TTC549 (cell line): Measurements from ENCODE around the gene S100A7A.
"Not testable (repeated sequence)": the region's sequence is repeated elsewhere in the genome, so short reads cannot be mapped to it uniquely, and the experiment has no call there.

Source experiments
- FAIRE-seq: peaks from 2 replicates; lab custom pipeline; 2012; peaks lifted over from hg19 to GRCh38; lab: Jason Lieb, UNC

The S100A7A gene

GRCh38 chr1:153395776-153396175 lies 20.5 kb upstream of the S100A7A start:
- no peak for FAIRE-seq

GRCh38 chr1:153396461-153396860 lies 19.9 kb upstream of the S100A7A start:
- FAIRE-seq: no peak

DNA sequence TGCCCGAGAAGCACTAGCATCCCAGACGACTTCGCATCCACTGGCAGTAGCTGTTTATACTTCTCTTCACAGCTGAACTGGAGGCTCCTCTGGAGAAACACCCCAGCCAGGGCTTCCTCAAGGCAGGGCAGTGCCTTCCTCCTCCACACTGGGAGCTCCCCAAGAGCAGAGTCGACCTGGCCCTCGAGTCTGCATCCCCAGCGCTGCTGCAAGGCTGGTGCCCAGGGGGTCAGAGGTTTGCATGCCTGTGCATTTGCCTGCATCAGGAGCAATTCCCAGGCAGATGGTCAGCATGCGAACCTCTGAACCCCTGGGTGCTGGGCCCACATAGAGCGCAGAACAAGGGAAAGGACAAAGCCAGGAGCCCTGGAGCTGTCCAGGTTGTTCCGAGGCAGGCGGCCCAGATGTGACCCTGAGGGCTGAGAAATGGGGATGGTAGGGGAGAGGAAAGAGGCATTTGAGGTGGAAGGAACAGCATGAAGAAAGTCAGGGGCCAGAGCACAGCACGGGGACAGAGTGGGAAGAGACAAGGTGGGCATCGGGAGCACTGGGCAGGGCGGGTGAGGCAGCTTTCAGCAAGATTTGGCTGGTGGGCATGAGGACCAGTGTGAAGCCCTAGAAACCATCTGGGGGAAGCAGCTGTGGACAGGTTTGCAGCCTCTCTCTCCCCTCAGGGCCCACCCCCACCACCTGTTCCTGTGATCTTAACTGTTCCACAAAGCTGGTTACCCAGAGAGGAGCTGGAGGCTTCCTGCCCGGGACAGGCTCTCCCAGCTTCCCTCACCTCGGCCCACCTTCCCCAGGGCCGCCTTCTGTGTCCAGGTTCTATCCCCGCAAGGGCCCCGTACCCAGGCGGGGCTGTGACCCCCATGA lies 19.0 kb upstream of the S100A7A start:
- no peak for FAIRE-seq

DNA sequence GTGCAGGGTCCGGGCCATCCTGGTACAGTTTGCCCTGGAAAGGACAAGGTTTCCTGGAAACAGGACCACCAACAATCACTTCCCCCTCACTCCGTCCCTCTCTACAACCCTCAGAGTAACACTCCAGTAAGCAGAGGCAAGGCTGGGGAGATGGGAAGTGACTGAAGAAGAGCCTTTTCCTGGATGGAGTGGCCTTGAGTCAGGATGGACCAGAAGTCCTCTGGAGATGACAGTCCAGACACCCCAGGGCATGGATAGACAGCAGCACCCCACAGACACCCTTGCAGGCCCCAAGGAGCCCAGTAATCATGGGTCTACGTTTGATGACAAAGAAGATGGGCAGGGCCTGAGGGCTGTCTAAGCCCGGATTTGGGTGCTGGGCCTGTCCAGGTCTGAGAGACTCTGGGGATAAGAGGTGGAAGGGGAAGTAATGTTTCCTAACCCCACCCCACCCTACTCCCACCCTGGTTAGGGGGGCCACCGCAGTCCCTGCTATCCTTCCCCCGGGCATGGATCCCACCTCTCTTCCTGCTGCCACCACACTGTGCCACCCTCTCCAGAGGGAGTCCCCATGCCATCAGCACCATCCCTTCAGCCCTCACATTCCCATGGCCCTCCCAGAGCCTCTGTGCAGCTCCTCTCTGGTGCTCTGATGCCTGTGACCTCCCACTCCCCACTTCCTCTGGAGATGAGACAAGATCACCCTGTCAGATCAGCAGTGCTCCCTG lies 18.2 kb upstream of the S100A7A start:
- no peak for FAIRE-seq

DNA sequence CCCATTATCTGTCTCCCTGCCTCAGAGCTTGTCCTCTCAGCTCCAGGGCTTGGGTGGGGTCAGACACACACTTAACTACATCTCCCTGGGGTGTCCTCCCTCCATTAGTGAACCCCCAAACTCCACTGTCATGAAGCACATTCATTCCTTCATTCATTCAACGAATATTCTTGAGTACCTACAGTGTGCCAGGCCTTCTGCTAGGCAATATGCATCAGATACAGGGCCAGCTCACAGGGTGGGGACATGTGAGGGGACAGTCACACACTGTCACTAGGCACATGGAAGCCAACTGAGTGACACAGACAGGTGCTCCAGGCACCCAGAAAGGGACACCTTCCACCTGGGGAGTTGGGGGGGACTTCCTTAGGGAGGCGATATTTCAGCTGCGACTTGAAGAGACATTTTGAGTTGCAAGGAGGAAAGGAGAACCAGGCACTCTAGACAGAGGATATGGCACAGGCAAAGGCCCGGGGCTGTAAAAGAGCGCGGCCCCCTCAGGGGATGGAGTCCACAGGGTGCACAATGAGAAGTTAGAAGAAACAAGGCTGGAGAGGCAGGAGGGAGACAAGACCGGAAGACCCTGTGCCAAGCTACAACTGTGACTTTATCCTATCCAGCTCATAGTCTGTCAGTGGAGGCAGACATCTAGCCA lies 16.8 kb upstream of the S100A7A start:
- FAIRE-seq: no peak

DNA sequence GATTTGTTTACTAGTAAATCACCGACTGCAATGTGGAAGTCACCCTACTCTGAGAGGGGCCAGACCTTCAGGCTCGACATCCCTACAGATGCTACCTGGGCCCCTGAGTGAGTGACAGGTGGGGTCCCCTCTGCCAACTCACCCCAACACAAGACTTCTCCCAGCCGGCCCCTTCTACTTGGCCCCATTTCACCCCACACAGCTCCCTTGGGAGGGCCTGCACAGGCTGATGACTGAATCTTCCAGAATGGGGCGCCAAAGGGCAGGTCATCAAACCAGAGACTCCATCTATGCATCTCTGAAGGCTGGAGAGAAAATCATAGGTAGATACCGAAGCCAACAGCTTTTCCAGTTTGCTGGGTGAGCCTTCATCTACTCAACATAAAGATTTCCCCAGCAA lies 16.1 kb upstream of the S100A7A start:
- FAIRE-seq: no peak

GRCh38 chr1:153401461-153401860 lies 14.9 kb upstream of the S100A7A start:
- no peak for FAIRE-seq

- no peak for FAIRE-seq
Observed at GRCh38 chr1:153402226-153402625, 14.1 kb upstream of the S100A7A start.

GRCh38 chr1:153403421-153404085 lies 12.8 kb upstream of the S100A7A start:
- FAIRE-seq: no peak

GRCh38 chr1:153404086-153404635 lies 12.2 kb upstream of the S100A7A start:
- FAIRE-seq: no peak

DNA sequence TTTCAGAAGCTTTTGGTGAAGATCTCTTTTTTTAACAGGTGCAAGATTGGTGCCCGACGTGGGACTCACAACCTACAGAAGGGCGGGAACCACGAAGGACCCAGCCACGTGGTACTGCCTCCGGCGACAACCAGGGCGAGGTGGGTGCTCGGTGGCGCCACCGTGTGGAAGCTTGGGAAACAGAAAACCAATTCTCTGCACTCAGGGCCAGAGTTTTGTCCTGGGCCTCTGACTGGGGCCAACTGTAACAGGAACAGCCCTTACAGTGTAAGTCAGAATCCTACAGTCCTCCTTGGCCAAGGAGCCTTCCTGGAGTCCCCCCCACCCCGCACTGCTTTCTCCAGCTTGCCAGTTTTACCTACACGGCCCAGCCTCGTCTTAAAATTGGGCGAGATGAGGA lies 11.6 kb upstream of the S100A7A start:
- FAIRE-seq: no peak

DNA sequence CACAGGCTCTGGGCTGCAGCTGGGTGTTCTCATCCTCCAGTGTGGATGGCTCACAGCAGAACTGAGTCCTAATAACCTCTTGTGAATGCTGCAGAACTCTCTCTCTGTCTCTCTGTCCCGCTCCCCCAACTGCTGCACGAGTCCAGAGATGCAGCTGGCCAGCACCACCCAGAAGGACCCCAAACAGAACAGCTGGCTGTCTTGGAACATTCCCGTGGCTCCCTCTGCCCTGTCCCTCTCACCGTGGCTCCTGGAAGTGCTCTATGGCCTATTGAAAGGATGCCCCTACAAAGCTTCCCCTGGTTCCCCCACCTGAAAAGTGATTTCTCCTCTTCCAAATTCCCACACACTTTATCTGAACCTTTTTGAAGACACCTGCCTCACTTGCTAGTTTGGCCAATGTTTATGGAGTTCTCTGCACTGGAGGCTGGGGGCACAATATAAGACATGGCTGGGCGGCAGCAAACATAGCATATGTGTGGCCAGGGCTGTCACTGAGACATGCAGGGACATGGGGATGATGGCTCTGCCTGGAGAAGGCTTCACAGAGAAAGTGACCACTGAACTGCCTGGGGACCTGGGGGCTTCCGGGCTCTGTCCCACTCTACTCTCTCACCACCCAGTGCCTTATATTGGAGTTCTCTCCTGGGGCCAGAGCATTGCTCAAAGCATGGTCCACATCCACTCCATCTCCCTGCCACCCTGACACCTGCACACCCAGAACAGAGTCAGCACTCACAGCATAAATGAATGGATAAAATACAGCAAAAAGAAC lies 10.3 kb upstream of the S100A7A start:
- not testable (repeated sequence) for FAIRE-seq

- not testable (repeated sequence) for FAIRE-seq
Observed at GRCh38 chr1:153407274-153407673, 9.0 kb upstream of the S100A7A start.

DNA sequence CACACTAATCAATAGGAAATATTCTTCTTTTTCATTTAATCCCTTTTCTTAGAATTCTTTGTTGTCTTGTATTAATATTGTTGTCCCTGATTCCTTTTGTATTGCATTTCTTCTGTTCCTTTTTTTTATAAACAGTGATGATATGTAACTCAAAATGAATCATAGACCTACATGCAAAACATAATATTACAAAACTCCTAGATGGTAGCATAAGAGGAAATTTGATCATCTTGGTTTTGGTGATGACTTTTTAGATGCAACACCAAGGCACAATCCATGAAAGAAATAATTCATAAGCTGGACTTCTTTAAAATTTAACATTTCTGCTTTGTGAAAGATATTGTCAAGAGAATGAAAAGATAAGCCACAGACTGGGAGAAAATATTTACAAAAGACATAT lies 2.4 kb upstream of the S100A7A start:
- FAIRE-seq: peak; percentile 25

DNA sequence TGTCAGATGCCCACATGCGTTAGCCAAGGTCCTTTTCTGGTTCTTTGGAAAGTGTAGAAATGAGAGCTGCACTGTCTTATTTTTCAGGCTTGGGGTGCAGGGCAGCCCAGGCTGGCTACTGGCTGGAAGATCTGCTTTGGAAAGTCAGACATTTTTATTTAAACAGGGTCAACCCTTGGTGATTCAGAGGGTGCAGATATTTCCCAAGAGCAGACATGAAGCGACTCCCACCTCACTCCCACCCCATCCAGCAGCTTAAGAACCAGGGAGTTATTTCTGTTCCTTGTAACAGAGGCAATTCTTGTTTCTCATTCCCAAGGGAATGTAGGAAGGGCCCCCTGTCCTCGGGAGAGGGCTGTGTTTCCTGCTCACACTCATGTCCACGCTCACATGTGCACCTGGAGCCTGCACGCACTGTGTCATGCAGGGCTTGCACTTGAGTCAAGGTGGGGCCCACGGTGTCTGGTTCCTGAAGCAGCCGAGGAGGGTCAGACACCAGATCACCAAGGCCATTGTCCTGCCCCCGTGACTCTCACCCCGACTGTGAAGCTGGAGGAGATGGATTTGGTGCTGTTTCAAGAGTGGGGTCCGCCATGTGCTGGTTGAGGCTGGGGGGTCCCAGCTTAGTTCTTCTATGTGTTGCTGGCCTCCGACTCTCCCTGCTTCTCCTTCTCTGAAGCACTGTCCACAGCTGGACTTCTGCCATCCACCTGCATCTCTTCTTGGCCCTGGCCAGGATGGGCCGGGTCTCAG lies 992 bp downstream of the S100A7A start:
- FAIRE-seq: no peak

DNA sequence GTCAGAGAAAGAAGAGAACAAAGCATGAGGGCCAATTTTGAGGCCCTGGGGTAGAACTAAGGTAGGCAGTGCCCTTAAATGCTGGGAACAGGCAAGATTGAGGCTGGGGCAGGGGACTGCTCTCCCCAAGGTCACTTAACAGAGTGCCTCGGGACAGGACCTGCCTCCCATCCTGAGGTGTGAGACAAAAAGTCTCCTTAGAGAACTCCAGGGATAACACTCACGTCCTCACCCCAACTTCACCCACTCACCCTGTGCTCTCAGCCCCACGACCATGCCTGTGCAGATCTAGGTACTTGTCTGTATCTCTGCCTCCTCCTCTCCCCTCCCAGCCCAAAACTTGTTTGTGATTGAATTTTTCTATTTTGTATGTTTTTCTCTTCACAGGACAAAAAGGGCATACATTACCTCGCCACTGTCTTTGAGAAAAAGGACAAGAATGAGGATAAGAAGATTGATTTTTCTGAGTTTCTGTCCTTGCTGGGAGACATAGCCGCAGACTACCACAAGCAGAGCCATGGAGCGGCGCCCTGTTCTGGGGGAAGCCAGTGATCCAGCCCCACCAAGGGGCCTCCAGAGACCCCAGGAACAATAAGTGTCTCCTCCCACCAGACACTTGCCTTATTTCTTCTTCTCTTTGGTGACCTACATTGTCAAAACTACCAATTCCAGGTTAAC lies 2.6 kb downstream of the S100A7A start:
- FAIRE-seq: not testable (repeated sequence)

GRCh38 chr1:153419436-153419793 lies 3.1 kb downstream of the S100A7A start:
- FAIRE-seq: not testable (repeated sequence)

DNA sequence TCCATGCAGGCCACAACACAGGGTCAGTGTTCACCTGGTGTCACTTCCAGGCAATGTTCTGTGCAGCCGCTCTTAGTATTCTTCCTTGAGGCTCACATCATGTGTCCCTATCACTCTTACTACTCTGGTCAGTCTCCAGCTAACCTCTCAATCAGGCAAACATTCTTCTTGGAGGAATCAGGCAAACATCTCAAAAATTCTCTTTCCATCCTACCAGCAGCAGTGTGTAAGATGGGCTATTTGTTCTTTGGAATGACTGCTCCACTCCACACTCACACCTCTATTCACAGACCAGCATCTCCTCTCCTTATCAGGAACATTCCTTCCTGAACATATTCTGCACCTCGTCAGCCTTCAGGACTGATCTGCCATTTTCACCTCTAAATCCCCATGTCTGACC lies 4.0 kb downstream of the S100A7A start:
- no peak for FAIRE-seq

DNA sequence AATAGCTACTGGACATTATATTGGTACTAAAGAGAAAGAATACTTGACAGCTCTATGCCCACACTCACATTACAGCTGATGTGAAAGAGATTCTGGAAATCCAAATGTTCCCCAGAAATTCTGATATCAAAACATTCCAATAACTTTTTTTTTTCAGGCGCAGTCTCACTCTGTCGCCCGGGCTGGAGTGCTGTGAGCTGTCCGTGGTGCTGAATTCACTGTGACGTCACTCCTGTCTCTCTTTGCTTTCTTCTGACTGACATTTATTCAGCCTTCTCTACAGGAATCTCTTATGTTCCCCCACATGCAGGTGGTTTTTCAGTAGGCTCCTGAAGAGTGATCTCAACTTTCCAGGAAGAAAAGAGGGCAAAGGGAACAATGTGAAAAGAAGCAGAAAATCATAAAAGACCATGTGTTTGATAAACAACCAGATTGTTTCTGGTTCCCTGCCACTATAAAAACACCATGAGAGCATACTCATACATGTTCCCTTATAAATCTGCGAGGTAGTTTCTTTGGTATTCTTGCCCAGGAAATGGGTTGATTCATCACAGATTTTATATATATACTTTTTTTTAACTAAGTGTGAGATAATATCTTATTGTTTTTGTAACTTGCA lies 6.2 kb downstream of the S100A7A start:
- peak; percentile 65 for FAIRE-seq

DNA sequence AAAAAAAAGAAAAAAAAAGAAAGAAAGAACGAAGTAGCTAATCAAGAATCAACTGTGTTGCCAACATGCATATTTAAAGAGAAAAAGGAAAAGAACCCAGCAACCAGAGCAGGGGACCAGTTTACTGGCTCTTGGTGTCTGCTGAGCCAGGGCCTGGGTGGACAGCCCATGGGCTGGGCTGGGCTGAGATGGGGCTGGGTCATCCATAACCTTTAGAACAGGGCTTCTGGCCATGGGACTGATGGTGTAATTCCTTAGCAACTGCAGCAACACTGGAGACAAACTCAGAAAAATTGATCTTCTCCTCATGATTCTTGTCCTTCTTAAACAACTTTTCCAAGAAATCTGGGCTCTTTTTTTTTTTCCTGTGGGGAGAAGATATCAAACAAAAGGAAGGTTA lies 10.5 kb downstream of the S100A7A start:
- FAIRE-seq: no peak
